ENCODE results near the gene EXOC6B.
"Not testable (repeated sequence)": the region's sequence is repeated elsewhere in the genome, so short reads cannot be mapped to it uniquely, and the experiment has no call there.

EXOC6B gene

DNA sequence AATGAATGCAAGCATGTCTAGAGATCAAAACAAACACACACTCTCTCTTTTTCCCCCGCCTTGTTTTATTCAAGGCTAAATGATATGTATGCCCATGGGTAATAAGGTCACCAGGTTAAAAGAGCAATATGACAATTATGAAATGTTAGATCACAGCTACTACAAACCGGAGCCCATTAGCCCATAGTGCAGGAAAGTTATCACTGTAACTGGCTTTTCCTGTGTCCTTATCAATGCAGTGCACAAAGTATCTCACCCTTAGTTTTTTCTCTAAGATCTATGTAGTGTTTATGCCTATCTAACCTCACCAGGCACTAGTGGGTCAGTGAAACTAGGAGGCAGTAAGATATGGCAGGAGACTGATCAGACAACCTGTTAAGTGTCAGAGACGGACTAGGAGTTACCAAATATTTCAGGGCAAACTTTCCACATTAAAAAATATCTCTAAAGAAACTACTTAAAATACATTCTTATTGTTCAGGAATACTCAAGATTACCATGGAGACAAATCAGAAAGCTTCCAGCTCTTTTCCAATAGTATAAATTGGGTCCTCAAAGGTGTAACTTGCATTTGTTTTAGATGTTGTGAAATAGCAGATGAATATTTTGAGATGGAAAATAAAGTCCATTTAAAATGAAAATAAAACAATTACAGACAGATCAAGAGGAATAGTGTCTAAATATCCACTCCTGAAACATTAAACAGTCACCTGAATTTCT is 282.2 kb downstream of the EXOC6B start:
- H3K4me1 ChIP-seq (ENCODE audit: low read length): peaks cover 7% of the 10 kb centered on the region; the same call in 1 of the 2 replicates
- H2AFZ ChIP-seq (ENCODE audit: low read length): no peak overlapping the region
- TF ChIP-seq EZH2 (optimal IDR thresholded peaks at IDR 0.05; ENCODE audit: low read depth, low read length) (no peak), EZH2phosphoT487 (IDR thresholded peaks at IDR 0.05; ENCODE audit: low read length) (no peak)
- TF ChIP-seq, protein P1, sequence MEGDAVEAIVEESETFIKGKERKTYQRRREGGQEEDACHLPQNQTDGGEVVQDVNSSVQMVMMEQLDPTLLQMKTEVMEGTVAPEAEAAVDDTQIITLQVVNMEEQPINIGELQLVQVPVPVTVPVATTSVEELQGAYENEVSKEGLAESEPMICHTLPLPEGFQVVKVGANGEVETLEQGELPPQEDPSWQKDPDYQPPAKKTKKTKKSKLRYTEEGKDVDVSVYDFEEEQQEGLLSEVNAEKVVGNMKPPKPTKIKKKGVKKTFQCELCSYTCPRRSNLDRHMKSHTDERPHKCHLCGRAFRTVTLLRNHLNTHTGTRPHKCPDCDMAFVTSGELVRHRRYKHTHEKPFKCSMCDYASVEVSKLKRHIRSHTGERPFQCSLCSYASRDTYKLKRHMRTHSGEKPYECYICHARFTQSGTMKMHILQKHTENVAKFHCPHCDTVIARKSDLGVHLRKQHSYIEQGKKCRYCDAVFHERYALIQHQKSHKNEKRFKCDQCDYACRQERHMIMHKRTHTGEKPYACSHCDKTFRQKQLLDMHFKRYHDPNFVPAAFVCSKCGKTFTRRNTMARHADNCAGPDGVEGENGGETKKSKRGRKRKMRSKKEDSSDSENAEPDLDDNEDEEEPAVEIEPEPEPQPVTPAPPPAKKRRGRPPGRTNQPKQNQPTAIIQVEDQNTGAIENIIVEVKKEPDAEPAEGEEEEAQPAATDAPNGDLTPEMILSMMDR (IDR thresholded peaks at IDR 0.05; ENCODE audit: low read length): no peak
- H3K4me3 ChIP-seq (ENCODE audit: low read length): no peak overlapping the region
- no peak overlapping the region for H3K9ac ChIP-seq (ENCODE audit: low read length)
- H3K27me3 ChIP-seq (replicated peaks; ENCODE audit: insufficient read depth, low read length): no peaks in the 10 kb centered on the region
- H3K79me2 ChIP-seq (ENCODE audit: low read length): no peaks in the 10 kb centered on the region
- no peaks in the 10 kb centered on the region for H3K9me3 ChIP-seq (replicated peaks; ENCODE audit: insufficient read depth, low read length)
- no peak overlapping the region for H3K27ac ChIP-seq (ENCODE audit: low read length)
- H4K20me1 ChIP-seq (ENCODE audit: insufficient read depth, low read length): no peaks in the 10 kb centered on the region
- DNase-seq: no peak
- no peaks in the 10 kb centered on the region; the same call in 1 of the 2 replicates for H3F3A ChIP-seq (ENCODE audit: insufficient read depth, low read length)
- no peaks in the 10 kb centered on the region for H3K36me3 ChIP-seq (replicated peaks; ENCODE audit: insufficient read depth, low read length)
- no peaks in the 10 kb centered on the region for H3K9me2 ChIP-seq (replicated peaks; ENCODE audit: insufficient read depth, low read length)
- H3K4me2 ChIP-seq (ENCODE audit: low read depth, low read length): no peak overlapping the region

DNA sequence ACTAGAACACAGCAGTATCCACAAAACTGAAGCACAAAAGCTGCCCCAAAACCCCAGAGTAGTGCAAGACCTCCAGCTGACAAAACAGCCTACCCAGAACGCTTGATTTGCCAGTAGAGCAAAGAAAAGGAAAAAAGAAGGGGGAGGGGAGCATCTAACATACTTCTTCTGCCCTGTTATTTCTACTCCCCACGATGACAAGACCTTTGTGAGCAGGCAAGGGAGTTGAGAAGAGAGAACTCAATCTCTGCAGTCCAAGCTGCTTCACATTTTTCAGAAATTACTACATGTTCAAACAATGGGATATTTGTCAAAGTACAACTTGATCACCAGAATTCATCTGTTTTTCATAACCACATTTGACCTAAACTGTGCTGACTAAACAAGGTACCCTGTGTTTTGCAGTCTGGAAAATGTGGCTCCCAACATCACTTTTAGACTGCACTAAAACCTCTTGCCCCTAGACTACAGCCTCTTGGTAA is 286.7 kb downstream of the EXOC6B start:
- no peaks in the 10 kb centered on the region for H3K79me2 ChIP-seq (ENCODE audit: low read length)
- no peaks in the 10 kb centered on the region; the same call in 1 of the 2 replicates for H3F3A ChIP-seq (ENCODE audit: insufficient read depth, low read length)
- TF ChIP-seq EZH2phosphoT487 (IDR thresholded peaks at IDR 0.05; ENCODE audit: low read length) (no peak), EZH2 (optimal IDR thresholded peaks at IDR 0.05; ENCODE audit: low read depth, low read length) (no peak)
- TF ChIP-seq, protein P1 (IDR thresholded peaks at IDR 0.05; ENCODE audit: low read length): no peak
- H3K9me3 ChIP-seq (replicated peaks; ENCODE audit: insufficient read depth, low read length): no peaks in the 10 kb centered on the region
- H3K36me3 ChIP-seq (replicated peaks; ENCODE audit: insufficient read depth, low read length): no peaks in the 10 kb centered on the region
- no peak overlapping the region for H3K4me3 ChIP-seq (ENCODE audit: low read length)
- H3K4me2 ChIP-seq (ENCODE audit: low read depth, low read length): no peak overlapping the region
- no peak overlapping the region for H3K27ac ChIP-seq (ENCODE audit: low read length)
- no peaks in the 10 kb centered on the region for H3K9me2 ChIP-seq (replicated peaks; ENCODE audit: insufficient read depth, low read length)
- H3K9ac ChIP-seq (ENCODE audit: low read length): no peak overlapping the region
- H3K4me1 ChIP-seq (ENCODE audit: low read length): peaks cover 7% of the 10 kb centered on the region; the same call in 1 of the 2 replicates
- DNase-seq: no peak
- H4K20me1 ChIP-seq (ENCODE audit: insufficient read depth, low read length): no peaks in the 10 kb centered on the region
- no peak overlapping the region for H2AFZ ChIP-seq (ENCODE audit: low read length)
- H3K27me3 ChIP-seq (replicated peaks; ENCODE audit: insufficient read depth, low read length): no peaks in the 10 kb centered on the region

DNA sequence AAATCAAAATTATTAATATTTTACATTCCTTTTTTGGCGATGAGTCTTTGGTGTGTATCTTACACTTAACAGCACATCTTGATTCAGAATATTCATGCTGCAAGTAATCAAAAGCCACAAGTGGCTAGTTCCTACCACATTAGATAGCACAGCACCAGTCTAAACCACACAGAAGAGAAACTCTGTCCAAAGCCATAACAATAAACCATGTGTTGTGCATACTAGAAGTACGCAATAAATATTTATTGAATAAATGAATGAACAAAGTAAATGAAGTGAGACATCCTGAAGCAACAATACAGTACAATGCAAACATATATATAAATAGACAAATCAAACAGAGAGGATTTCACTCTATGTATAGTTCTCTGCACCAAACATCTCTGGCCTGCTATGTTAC is 287.3 kb downstream of the EXOC6B start:
- Histone ChIP-seq H3K79me2 (ENCODE audit: low read length) (no peaks in the 10 kb centered on the region), H3K9me2 (replicated peaks; ENCODE audit: insufficient read depth, low read length) (no peaks in the 10 kb centered on the region), H3K9ac (ENCODE audit: low read length) (no peak overlapping the region), H3K4me2 (ENCODE audit: low read depth, low read length) (no peak overlapping the region), H3K36me3 (replicated peaks; ENCODE audit: insufficient read depth, low read length) (no peaks in the 10 kb centered on the region), H3K4me1 (ENCODE audit: low read length) (peaks cover 7% of the 10 kb centered on the region; the same call in 1 of the 2 replicates), H3K4me3 (ENCODE audit: low read length) (no peak overlapping the region), H4K20me1 (ENCODE audit: insufficient read depth, low read length) (no peaks in the 10 kb centered on the region), H3K9me3 (replicated peaks; ENCODE audit: insufficient read depth, low read length) (no peaks in the 10 kb centered on the region), H3K27me3 (replicated peaks; ENCODE audit: insufficient read depth, low read length) (no peaks in the 10 kb centered on the region), H2AFZ (ENCODE audit: low read length) (no peak overlapping the region), H3K27ac (ENCODE audit: low read length) (no peak overlapping the region), H3F3A (ENCODE audit: insufficient read depth, low read length) (no peaks in the 10 kb centered on the region; the same call in 1 of the 2 replicates)
- DNase-seq: no peak
- TF ChIP-seq, protein P1 (IDR thresholded peaks at IDR 0.05; ENCODE audit: low read length): no peak
- TF ChIP-seq EZH2 (optimal IDR thresholded peaks at IDR 0.05; ENCODE audit: low read depth, low read length) (no peak), EZH2phosphoT487 (IDR thresholded peaks at IDR 0.05; ENCODE audit: low read length) (no peak)

DNA sequence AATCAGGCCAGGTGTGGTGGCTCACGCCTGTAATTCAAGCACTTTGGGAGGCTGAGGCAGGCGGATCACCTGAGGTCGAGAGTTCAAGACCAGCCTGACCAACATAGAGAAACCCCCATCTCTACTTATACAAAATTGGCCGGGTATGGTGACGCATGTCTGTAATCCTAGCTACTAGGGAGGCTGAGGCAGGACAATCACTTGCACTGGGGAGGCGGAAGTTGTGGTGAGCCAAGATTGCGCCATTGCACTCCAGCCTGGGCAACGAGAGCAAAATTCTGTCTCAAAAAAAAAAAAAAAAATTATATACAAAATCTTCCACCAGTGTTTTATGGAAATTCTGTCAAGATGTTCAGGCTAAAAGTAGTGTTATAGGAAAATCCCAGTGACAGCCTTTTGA is 290.2 kb downstream of the EXOC6B start:
- not testable (repeated sequence) for H3K36me3 ChIP-seq (replicated peaks; ENCODE audit: insufficient read depth, low read length); H3K79me2 ChIP-seq (ENCODE audit: low read length)

More for the DNA sequence above, 290.2 kb downstream of the EXOC6B start:
- not testable (repeated sequence) for H4K20me1 ChIP-seq (ENCODE audit: insufficient read depth, low read length); H3F3A ChIP-seq (ENCODE audit: insufficient read depth, low read length); H3K9me2 ChIP-seq (replicated peaks; ENCODE audit: insufficient read depth, low read length); H3K27me3 ChIP-seq (replicated peaks; ENCODE audit: insufficient read depth, low read length); H2AFZ ChIP-seq (ENCODE audit: low read length); H3K27ac ChIP-seq (ENCODE audit: low read length); H3K9ac ChIP-seq (ENCODE audit: low read length); DNase-seq; H3K9me3 ChIP-seq (replicated peaks; ENCODE audit: insufficient read depth, low read length); H3K4me3 ChIP-seq (ENCODE audit: low read length); H3K4me1 ChIP-seq (ENCODE audit: low read length); H3K4me2 ChIP-seq (ENCODE audit: low read depth, low read length)

Data from MM.1S (cell line).